ENCODE data around the gene TSPAN4. TPM values are rescaled to one million over a fixed set of nuclear protein-coding genes. Genes with fewer than 3 reads are reported as not detected.

Gene TSPAN4
- total and polyA plus RNA-seq, 9 of the 15 experiments (the other 6 are each of a cell fraction or from before 2014, with no cell fraction given) = 0.07 to 31.0 (median 15.7) TPM

DNA sequence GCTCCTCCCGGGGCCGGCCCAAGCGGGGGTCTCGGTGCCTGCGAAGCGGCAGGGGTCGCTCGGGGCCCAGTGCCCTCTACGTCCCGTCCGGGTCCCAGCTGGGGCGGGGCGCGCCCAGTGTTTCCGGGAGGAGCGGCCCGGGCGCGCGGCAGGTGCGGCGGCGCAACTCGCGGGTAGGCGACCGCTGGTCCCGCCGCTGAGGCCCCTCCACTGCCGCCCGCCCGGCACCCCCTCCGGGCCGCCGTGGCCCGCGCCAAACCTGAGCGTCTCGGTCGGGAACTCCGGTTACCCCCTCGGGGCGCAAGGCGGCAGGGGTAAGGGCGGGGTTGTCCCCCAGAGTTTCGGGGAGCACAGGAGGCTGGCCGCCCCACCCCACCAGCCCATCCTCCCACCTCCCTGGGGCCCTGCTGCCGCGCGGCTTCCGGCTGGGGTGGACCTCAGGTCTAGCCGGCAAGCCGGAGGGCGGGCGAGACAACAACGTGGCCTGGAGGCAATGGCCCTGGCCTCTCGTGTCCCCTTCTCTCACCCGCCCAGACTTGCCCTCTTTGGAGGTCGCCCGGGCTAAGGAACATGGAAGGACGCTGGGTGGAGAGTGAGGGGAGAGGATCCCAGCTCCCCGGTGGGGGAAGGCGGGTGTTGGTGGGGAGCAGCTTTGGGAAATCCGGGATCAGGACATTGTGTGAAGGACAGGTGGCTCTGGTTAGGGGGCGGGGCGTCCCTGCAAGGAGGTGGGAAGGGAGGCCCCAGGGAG, 15.3 kb upstream of the TSPAN4 start (continued):
- TF ChIP-seq, protein P1, sequence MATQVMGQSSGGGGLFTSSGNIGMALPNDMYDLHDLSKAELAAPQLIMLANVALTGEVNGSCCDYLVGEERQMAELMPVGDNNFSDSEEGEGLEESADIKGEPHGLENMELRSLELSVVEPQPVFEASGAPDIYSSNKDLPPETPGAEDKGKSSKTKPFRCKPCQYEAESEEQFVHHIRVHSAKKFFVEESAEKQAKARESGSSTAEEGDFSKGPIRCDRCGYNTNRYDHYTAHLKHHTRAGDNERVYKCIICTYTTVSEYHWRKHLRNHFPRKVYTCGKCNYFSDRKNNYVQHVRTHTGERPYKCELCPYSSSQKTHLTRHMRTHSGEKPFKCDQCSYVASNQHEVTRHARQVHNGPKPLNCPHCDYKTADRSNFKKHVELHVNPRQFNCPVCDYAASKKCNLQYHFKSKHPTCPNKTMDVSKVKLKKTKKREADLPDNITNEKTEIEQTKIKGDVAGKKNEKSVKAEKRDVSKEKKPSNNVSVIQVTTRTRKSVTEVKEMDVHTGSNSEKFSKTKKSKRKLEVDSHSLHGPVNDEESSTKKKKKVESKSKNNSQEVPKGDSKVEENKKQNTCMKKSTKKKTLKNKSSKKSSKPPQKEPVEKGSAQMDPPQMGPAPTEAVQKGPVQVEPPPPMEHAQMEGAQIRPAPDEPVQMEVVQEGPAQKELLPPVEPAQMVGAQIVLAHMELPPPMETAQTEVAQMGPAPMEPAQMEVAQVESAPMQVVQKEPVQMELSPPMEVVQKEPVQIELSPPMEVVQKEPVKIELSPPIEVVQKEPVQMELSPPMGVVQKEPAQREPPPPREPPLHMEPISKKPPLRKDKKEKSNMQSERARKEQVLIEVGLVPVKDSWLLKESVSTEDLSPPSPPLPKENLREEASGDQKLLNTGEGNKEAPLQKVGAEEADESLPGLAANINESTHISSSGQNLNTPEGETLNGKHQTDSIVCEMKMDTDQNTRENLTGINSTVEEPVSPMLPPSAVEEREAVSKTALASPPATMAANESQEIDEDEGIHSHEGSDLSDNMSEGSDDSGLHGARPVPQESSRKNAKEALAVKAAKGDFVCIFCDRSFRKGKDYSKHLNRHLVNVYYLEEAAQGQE (IDR thresholded peaks at IDR 0.05; ENCODE audit: borderline replicate concordance) = no peak
- TF ChIP-seq, protein P1 (CRISPR knock-in tag; IDR thresholded peaks at IDR 0.05; ENCODE audit: low read depth) = peak; percentile 24; the same call in 1 of the 2 replicates
- TF ChIP-seq WHSC1 (IDR thresholded peaks at IDR 0.05; ENCODE audit: low read length) (no peak), RHOXF2B (CRISPR knock-in tag; conservative IDR thresholded peaks at IDR 0.05) (no peak), NEUROD1 (IDR thresholded peaks at IDR 0.05; ENCODE audit: borderline replicate concordance, low read depth, low read length, partially characterized antibody) (peak; percentile 41), ZZZ3 (IDR thresholded peaks at IDR 0.05) (no peak), NCOR1 (IDR thresholded peaks at IDR 0.05) (peak; percentile 31), ZNF311 (CRISPR knock-in tag; IDR thresholded peaks at IDR 0.05) (no peak), STAT5A (IDR thresholded peaks at IDR 0.05; ENCODE audit: borderline replicate concordance, low read length) (no peak), ZNF232 (CRISPR knock-in tag; IDR thresholded peaks at IDR 0.05) (no peak), HDAC3 (IDR thresholded peaks at IDR 0.05; ENCODE audit: borderline replicate concordance, partially characterized antibody) (no peak), MCM7 (IDR thresholded peaks at IDR 0.05) (no peak), ZNF445 (CRISPR knock-in tag; IDR thresholded peaks at IDR 0.05; ENCODE audit: low read depth) (no peak), YBX1 (IDR thresholded peaks at IDR 0.05) (no peak), POLR2H (tag; IDR thresholded peaks at IDR 0.05; ENCODE audit: low read depth) (no peak), ZNF444 (CRISPR knock-in tag; IDR thresholded peaks at IDR 0.05) (no peak), HDAC2 (IDR thresholded peaks at IDR 0.05) (peak; percentile 85)
- TF ChIP-seq, protein P2, sequence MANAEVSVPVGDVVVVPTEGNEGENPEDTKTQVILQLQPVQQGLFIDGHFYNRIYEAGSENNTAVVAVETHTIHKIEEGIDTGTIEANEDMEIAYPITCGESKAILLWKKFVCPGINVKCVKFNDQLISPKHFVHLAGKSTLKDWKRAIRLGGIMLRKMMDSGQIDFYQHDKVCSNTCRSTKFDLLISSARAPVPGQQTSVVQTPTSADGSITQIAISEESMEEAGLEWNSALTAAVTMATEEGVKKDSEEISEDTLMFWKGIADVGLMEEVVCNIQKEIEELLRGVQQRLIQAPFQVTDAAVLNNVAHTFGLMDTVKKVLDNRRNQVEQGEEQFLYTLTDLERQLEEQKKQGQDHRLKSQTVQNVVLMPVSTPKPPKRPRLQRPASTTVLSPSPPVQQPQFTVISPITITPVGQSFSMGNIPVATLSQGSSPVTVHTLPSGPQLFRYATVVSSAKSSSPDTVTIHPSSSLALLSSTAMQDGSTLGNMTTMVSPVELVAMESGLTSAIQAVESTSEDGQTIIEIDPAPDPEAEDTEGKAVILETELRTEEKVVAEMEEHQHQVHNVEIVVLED (CRISPR knock-in tag; IDR thresholded peaks at IDR 0.05) = 0 out of 2 replicates have a peak, but pooled peaks have one; percentile 17

Measured in K562 (cell line).